Keratinocyte (primary cell): ENCODE measurements around the gene VWA5A.

ENCODE experiments used
- CTCF ChIP-seq, 3 experiments: IDR thresholded peaks in 1 of 3; conservative IDR thresholded peaks in 1 of 3; optimal IDR thresholded peaks in 1 of 3; 2 replicates in 2 of 3; 3 replicates in 1 of 3; pipeline versions ENCODE3 to v1.5.1; 2011; ENCODE audit warnings: low read length in 3 of 3, mild to moderate bottlenecking in 3 of 3, moderate library complexity in 2 of 3, control low read depth in 1 of 3, inconsistent platforms in 1 of 3; ENCODE audit not compliant: insufficient read depth in 2 of 3; ENCODE audit errors: extremely low read depth in 1 of 3
- EZH2 ChIP-seq: IDR thresholded peaks from one replicate; pipeline ENCODE4 v1.6.1; 2012; ENCODE audit warnings: inconsistent platforms, mild to moderate bottlenecking, low read length, moderate library complexity

- no peak for TF ChIP-seq CTCF (optimal IDR thresholded peaks at IDR 0.05 in 1 of 3, IDR thresholded peaks at IDR 0.05 in 1 of 3, conservative IDR thresholded peaks at IDR 0.05 in 1 of 3; ENCODE audit: extremely low read depth in 1 of 3, insufficient read depth in 2 of 3, low read length in 3 of 3)
- no peak for TF ChIP-seq EZH2
Measured at GRCh38 chr11:124082371-124082770, 32.9 kb upstream of the VWA5A start.
